ENCODE data around the gene EFNB2. TPM values are rescaled to one million over a fixed set of nuclear protein-coding genes. Genes with fewer than 3 reads are reported as not detected.

EFNB2 gene
- total RNA-seq, 1 donor from 2014 or later = 42.1 TPM

DNA sequence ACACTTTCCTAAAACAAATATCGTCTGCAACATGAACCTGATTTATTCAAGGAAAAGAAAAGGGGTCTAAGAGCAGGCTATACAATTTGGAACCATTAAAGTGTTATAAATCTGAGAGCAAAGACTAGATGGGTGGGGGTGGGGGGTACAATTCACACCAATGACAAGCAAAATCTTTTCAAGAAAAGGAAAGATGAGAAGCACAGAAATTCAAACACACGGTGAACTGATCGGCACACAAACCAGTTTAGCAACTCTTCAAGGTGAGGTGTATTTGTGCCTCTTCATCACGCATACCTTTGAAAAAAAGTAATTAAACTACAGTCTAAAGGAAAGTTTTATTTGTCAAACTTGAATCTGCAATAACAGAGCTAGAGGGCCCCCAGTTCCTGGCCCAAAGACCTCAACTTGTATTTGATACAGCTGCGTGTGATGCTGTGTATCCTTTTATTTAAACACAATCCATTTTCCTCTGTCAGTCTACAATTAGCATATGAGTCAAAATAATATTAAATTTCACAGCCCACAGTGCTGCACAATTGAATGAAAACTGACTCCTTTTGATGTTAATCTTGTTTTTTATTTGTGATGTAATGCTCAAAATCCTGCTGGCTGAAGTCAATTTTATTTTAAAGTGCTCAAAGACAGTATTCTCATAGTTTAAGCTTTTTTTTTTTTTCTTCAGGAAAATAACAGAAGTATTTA is 14.2 kb downstream of the EFNB2 start:
- H3K4me3 ChIP-seq (ENCODE audit: low read depth, low read length) = no peak overlapping the region
- no peaks in the 10 kb centered on the region for H3K27me3 ChIP-seq (ENCODE audit: control insufficient read depth, insufficient read depth, low read length)
- H3K36me3 ChIP-seq (ENCODE audit: control insufficient read depth, insufficient read depth, low read length) = no peaks in the 10 kb centered on the region
- TF ChIP-seq, protein P1, sequence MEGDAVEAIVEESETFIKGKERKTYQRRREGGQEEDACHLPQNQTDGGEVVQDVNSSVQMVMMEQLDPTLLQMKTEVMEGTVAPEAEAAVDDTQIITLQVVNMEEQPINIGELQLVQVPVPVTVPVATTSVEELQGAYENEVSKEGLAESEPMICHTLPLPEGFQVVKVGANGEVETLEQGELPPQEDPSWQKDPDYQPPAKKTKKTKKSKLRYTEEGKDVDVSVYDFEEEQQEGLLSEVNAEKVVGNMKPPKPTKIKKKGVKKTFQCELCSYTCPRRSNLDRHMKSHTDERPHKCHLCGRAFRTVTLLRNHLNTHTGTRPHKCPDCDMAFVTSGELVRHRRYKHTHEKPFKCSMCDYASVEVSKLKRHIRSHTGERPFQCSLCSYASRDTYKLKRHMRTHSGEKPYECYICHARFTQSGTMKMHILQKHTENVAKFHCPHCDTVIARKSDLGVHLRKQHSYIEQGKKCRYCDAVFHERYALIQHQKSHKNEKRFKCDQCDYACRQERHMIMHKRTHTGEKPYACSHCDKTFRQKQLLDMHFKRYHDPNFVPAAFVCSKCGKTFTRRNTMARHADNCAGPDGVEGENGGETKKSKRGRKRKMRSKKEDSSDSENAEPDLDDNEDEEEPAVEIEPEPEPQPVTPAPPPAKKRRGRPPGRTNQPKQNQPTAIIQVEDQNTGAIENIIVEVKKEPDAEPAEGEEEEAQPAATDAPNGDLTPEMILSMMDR (IDR thresholded peaks at IDR 0.05; ENCODE audit: insufficient read depth, low read length, poor library complexity, severe bottlenecking) = no peak
- DNase-seq (ENCODE audit: low read depth) = no peak

DNA sequence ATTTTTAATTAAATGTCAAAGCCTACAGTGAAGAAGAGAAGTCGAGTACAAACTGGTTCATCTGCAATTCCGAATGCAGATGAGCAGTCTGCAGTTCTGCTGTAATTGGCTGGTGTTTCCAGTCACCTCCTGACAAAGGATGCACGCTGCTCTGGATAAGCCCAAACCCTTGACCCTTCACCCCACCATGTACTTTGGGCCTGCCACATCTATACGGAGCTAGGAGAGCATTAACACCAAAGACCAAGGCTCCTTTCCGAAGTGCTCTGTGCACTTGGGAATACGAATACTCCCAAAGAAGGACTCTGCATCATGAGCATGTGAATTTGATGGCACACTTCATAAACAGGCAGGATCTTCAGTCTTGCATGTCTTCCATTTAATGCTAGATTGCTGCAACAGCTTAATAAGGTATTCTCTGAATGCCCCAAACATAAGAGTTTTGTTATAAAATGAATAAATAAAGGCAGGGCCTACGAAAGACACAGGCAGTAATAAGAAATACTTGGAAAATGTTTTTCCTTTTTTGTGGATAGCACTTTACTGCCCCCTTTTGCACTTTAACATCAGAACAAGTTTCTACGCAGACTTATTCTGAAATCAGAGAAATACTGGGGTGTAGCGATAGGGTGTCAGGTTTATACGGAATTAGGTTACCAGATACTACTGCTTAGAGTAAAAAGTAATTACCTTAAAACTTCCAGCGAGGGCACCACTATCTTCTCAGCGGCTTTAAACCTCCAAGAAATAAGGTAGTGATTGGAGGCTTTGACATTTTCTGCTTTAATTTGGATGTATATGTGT is 15.0 kb downstream of the EFNB2 start:
- Histone ChIP-seq H3K4me3 (ENCODE audit: low read depth, low read length) (no peak overlapping the region), H3K36me3 (ENCODE audit: control insufficient read depth, insufficient read depth, low read length) (no peaks in the 10 kb centered on the region), H3K27me3 (ENCODE audit: control insufficient read depth, insufficient read depth, low read length) (no peaks in the 10 kb centered on the region)
- TF ChIP-seq, protein P1 (IDR thresholded peaks at IDR 0.05; ENCODE audit: insufficient read depth, low read length, poor library complexity, severe bottlenecking) = peak; percentile 51
- no peak for DNase-seq (ENCODE audit: low read depth)

GRCh38 chr13:106518512-106518911 is 16.9 kb downstream of the EFNB2 start:
- H3K36me3 ChIP-seq (ENCODE audit: control insufficient read depth, insufficient read depth, low read length) = no peaks in the 10 kb centered on the region
- no peaks in the 10 kb centered on the region for H3K27me3 ChIP-seq (ENCODE audit: control insufficient read depth, insufficient read depth, low read length)
- no peak for DNase-seq (ENCODE audit: low read depth)
- H3K4me3 ChIP-seq (ENCODE audit: low read depth, low read length) = no peak overlapping the region
- TF ChIP-seq, protein P1 (IDR thresholded peaks at IDR 0.05; ENCODE audit: insufficient read depth, low read length, poor library complexity, severe bottlenecking) = no peak

DNA sequence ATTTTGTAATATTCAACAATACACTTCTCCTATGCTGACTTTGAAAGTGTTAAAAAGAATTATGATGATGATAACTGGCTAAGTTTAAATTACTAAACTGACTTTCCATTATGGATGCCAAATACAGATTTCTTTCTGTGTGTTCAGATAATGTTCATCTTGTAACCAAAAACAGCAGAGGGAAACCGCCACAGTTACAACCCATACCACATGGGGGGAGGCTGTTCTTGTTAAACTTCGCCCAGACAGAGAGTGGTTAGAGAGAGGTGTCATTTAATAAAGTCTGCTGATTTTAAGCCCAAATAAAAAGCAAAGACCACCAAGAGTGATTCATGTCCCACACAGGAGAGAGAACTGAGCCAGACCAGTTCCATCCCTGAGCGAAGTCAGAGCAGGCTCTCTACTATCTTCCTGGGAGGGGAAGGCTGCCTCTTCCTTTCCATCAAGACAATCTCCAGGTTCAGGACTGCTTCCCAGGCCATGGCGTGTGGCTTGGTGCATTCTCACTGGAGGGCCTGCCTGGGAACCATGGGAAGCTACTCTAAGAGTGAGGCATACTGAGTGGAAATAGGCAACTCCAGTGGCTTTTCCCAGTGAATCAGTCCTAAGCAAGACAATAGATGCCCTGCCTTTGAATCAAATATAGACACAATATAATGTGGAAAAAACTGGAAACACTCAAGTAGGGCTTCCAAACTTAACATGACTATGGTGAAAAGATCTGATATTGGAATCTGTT is 18.2 kb downstream of the EFNB2 start:
- no peaks in the 10 kb centered on the region for H3K36me3 ChIP-seq (ENCODE audit: control insufficient read depth, insufficient read depth, low read length)
- no peaks in the 10 kb centered on the region for H3K27me3 ChIP-seq (ENCODE audit: control insufficient read depth, insufficient read depth, low read length)
- DNase-seq (ENCODE audit: low read depth) = no peak
- TF ChIP-seq, protein P1 (IDR thresholded peaks at IDR 0.05; ENCODE audit: insufficient read depth, low read length, poor library complexity, severe bottlenecking) = no peak
- no peak overlapping the region for H3K4me3 ChIP-seq (ENCODE audit: low read depth, low read length)

DNA sequence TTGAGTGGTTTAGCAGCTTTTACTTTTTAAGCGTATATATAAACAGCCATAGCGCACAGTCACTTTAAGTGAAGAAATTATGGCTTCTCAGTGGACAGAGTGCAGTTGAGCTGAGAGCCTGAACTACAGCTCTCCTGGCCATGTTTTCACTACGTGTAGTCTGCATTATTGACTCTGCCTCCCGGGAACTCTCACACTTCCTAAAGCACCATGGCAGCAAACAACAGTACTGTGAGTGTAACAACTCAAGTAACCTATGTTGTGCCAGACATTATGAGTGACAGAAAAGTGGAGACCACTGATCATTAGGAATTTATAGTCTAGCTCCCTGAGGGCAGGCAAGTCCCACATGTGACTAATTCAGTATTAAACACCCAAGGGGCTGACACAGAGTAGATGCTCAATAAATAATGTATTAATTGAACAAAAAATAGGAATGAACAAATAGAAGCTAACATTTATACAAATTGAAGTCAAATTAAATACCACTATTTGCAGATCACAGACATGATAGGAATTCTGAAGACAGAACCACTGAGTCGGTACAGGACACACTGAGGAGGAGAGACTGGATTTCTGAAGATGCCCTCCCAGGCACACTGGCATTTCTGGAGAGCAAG is 19.7 kb downstream of the EFNB2 start:
- Histone ChIP-seq H3K36me3 (ENCODE audit: control insufficient read depth, insufficient read depth, low read length) (no peaks in the 10 kb centered on the region), H3K27me3 (ENCODE audit: control insufficient read depth, insufficient read depth, low read length) (no peaks in the 10 kb centered on the region), H3K4me3 (ENCODE audit: low read depth, low read length) (no peak overlapping the region)
- no peak for DNase-seq (ENCODE audit: low read depth)
- TF ChIP-seq, protein P1 (IDR thresholded peaks at IDR 0.05; ENCODE audit: insufficient read depth, low read length, poor library complexity, severe bottlenecking) = no peak
